Ovary (tissue), 9 donors: Measurements from ENCODE around the gene BRD2. TPM values are rescaled to one million over a fixed set of nuclear protein-coding genes. Genes with fewer than 3 reads are reported as not detected.

Experiments
- DNase-seq, 5 donors: peaks; one replicate each; pipeline ENCODE4 v3.0.0-alpha.2; 2019 to 2020
- H3K27ac ChIP-seq, 2 donors: fragments of 200-600 bp; one replicate each; pipeline versions ENCODE4 v1.5.1 to v1.8.0; 2019 to 2022
- H3K27me3 ChIP-seq: fragments of 200-600 bp; one replicate; pipeline ENCODE4 v1.8.0; 2022
- H3K36me3 ChIP-seq: fragments of 200-600 bp; sonication (generic); one replicate; pipeline ENCODE4 v1.5.1; 2019
- H3K4me1 ChIP-seq: one replicate; pipeline ENCODE4 v1.8.1; 2013; ENCODE audit warnings: mild to moderate bottlenecking, moderate library complexity; ENCODE audit not compliant: insufficient read depth
- H3K4me3 ChIP-seq: fragments of 200-600 bp; sonication (generic); one replicate; pipeline ENCODE4 v1.5.1; 2017
- H3K9me3 ChIP-seq, 2 donors: fragments of 200-600 bp in 1 of 2; sonication (generic) in 1 of 2; one replicate each; pipeline versions ENCODE4 v1.5.1 to v1.8.1; 2013 to 2019; ENCODE audit warnings: mild to moderate bottlenecking in 1 of 2, moderate library complexity in 1 of 2
- EP300 ChIP-seq: sonication (generic); formaldehyde crosslinking; IDR thresholded peaks from one replicate; pipeline ENCODE4 v1.6.1; 2017; ENCODE audit warnings: antibody characterized with exemption
- POLR2A ChIP-seq: fragments of 450-650 bp; IDR thresholded peaks from one replicate; pipeline ENCODE4 v1.6.1; 2017; ENCODE audit warnings: antibody characterized with exemption, mild to moderate bottlenecking, moderate library complexity
- WGBS, 3 donors: extraction: QIAGEN DNeasy Blood & Tissue Kit in 1 of 3; methylation state at CpG; one replicate each; pipeline versions ENCODE4 v1.1.5 to v1.1.7; 2013 to 2017; 5-methylcytosine and 5-hydroxymethylcytosine counted together
- intact Hi-C, 4 donors: fragments of 100-400 bp; cut with DNase I; formaldehyde crosslinking; loops; one replicate each; pipeline versions ENCODE4 v1.11.0 to v1.15.1; 2022 to 2023
- polyA plus RNA-seq, 2 donors: library from polyadenylated mRNA; stranded (reverse); fragments of 200-250 nt in 1 of 2; fragments of 350-450 nt in 1 of 2; fragmentation: Illumina TruSeq in 1 of 2; extraction: RNeasy Lipid Tissue Mini Kit (QIAGEN cat#74804) in 1 of 2; gene quantifications; one replicate each; pipeline ENCODE4 v1.2.3, GENCODE V29; 2013 to 2014
- total RNA-seq, 7 donors: library from RNA; depleted of rRNA in 2 of 7; stranded (reverse); fragments of >200 nt in 2 of 7; fragmentation: NEBNext Ultra II Directional in 3 of 7; extraction: Animal tissue kit (Norgen Biotek cat#: 25700) in 3 of 7; gene quantifications; one replicate each; pipeline versions ENCODE4 v1.1.0 to v1.2.4, GENCODE V29; 2016 to 2023
- TF ChIP-seq, protein P1 (sequence below), 3 donors: fragments of 450-650 bp in 2 of 3; fragments of 200-600 bp in 1 of 3; IDR thresholded peaks; one replicate each; pipeline versions ENCODE4 v1.5.1 to v1.8.0; 2016 to 2022; ENCODE audit warnings: antibody characterized with exemption in 3 of 3, mild to moderate bottlenecking in 1 of 3
- donor health status: DM: no; HTN: no; CAD: no; lungs with moderate emphysema.
- donor health status: DM: no; HTN: no; CAD: no.
- donor health status: Bipolar disorder and iron deficiency.
- donor health status: DM: yes; HTN: yes; CAD: no.
- donor health status: DM: no; HTN: no; CAD: no.
- donor health status: DM: yes; HTN: yes; CAD: no.

Gene BRD2
- total and polyA plus RNA-seq, 9 donors, result 106 to 301 (median 163) TPM

DNA sequence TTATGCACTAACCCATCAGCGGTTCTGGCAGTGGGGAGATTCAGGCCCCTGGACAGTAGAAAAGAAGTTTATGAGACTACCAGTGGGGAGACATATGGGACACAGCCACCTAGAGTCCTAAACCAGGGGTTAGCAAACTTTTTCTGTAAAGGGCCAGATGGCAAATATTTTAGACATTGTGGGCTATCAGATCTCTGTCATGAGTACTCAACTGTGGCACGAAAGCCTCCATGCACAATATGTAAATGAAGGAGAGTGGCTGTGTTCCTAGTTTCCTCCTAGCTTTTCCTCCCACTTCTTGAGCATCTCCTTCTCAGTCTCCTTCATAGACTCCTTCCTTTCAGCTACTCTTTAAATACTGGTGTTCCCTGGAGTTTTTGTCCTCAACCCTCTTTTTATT is 12.2 kb upstream of the BRD2 start:
- no peaks in the 10 kb centered on the region for H3K36me3 ChIP-seq
- DNase-seq, result no peak
- 85 to 90% (median 89%) methylated on average over 2 of the region's 2 CpGs for WGBS, 3 donors
- no peaks in the 10 kb centered on the region for H3K9me3 ChIP-seq
- intact Hi-C loops, result no loop called here
- H3K4me1 ChIP-seq, result peaks cover 2% of the 10 kb centered on the region
- H3K27ac ChIP-seq, result no peak overlapping the region
- no peaks in the 10 kb centered on the region for H3K27me3 ChIP-seq
- TF ChIP-seq EP300 (no peak), POLR2A (no peak)
- TF ChIP-seq, protein P1, sequence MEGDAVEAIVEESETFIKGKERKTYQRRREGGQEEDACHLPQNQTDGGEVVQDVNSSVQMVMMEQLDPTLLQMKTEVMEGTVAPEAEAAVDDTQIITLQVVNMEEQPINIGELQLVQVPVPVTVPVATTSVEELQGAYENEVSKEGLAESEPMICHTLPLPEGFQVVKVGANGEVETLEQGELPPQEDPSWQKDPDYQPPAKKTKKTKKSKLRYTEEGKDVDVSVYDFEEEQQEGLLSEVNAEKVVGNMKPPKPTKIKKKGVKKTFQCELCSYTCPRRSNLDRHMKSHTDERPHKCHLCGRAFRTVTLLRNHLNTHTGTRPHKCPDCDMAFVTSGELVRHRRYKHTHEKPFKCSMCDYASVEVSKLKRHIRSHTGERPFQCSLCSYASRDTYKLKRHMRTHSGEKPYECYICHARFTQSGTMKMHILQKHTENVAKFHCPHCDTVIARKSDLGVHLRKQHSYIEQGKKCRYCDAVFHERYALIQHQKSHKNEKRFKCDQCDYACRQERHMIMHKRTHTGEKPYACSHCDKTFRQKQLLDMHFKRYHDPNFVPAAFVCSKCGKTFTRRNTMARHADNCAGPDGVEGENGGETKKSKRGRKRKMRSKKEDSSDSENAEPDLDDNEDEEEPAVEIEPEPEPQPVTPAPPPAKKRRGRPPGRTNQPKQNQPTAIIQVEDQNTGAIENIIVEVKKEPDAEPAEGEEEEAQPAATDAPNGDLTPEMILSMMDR (IDR thresholded peaks at IDR 0.05), result no peak
- no peak overlapping the region for H3K4me3 ChIP-seq

DNA sequence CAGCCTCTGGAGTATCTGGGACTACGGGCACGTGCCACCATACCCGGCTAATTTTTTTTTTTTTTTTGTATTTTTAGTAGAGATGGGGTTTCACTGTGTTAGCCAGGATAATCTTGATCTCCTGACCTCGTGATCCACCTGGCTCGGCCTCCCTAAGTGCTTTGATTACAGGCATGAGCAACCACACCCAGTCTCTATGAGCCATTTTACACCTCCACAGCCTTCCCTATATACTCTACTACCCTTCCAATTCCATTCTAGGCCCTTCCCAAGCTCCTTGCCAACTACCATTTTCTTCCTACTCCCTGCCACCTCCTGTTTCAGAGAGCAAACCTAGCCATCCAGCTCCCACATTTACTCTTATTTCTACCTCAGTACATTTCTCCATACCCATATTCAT is 7.8 kb upstream of the BRD2 start:
- no peak for DNase-seq
- WGBS, 3 donors, result 94 to 95% (median 94%) methylated on average over 5 of the region's 5 CpGs
- Histone ChIP-seq H3K27ac (no peak overlapping the region), H3K36me3 (no peaks in the 10 kb centered on the region), H3K4me1 (no peaks in the 10 kb centered on the region), H3K27me3 (no peaks in the 10 kb centered on the region), H3K9me3 (no peaks in the 10 kb centered on the region), H3K4me3 (no peak overlapping the region)
- TF ChIP-seq, protein P1 (IDR thresholded peaks at IDR 0.05), result no peak
- TF ChIP-seq POLR2A, result no peak
- no peak for TF ChIP-seq EP300
- intact Hi-C loops, result no loop called here

DNA sequence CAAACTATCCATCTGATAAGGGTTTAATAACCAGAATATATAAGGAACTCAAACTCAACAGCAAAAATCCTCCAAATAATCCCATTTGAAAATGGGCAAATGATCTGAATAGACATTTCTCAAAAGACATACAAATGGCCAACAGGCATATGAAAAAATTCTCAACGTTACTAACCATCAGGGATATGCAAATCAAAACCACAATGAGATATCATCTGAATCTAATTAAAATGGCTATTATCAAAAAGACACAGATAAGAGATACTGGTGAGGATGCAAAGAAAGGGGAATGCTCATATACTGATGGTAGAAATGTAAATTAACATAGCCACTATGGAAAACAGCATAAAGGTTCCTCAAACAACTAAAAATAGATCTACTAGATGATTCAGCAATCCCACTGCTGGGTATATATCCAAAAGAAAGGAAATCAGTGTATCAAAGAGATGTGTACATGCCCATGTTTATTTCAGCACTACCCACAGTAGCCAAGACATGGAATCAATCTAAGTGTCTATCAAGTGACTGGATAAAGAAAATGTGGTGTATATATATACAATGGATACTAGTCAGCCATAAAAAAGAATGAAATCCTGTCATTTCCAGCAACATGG is 6.1 kb upstream of the BRD2 start:
- WGBS, 3 donors, result 78 to 91% (median 91%) methylated on average over 1 of the region's 1 CpG
- Histone ChIP-seq H3K4me1 (peaks cover 2% of the 10 kb centered on the region), H3K27ac (no peak overlapping the region), H3K4me3 (no peak overlapping the region), H3K36me3 (no peaks in the 10 kb centered on the region), H3K27me3 (no peaks in the 10 kb centered on the region), H3K9me3 (no peaks in the 10 kb centered on the region)
- DNase-seq, result no peak
- intact Hi-C loops, result no loop called here
- TF ChIP-seq EP300 (no peak), POLR2A (no peak)
- TF ChIP-seq, protein P1 (IDR thresholded peaks at IDR 0.05), result no peak

DNA sequence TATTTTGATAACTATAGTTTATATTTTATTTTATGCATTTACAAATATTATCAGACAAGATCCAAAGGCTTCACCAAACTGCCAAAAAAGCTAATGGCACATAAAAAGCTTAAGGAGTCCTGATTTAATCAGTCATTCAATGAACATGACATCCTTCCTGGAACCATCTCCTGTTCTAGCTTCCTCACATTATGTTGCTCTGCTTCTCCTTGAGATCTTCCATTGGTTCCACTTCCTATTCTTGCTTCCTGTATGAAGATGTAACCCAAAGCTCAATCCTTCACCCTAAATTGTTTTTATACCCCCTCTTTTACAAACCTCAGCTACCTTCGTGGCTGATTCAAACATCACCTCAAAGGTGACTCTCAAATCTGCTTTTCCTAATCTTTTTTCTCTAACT is 4.5 kb upstream of the BRD2 start:
- no peaks in the 10 kb centered on the region for H3K36me3 ChIP-seq
- H3K4me3 ChIP-seq, result no peak overlapping the region
- no peaks in the 10 kb centered on the region for H3K9me3 ChIP-seq
- intact Hi-C loops, result no loop called here
- no peak for DNase-seq
- WGBS, 3 donors, result 61 to 71% (median 71%) methylated on average over 1 of the region's 1 CpG
- no peaks in the 10 kb centered on the region for H3K27me3 ChIP-seq
- TF ChIP-seq EP300, result no peak
- H3K27ac ChIP-seq, result no peak overlapping the region
- peaks cover 4% of the 10 kb centered on the region for H3K4me1 ChIP-seq

DNA sequence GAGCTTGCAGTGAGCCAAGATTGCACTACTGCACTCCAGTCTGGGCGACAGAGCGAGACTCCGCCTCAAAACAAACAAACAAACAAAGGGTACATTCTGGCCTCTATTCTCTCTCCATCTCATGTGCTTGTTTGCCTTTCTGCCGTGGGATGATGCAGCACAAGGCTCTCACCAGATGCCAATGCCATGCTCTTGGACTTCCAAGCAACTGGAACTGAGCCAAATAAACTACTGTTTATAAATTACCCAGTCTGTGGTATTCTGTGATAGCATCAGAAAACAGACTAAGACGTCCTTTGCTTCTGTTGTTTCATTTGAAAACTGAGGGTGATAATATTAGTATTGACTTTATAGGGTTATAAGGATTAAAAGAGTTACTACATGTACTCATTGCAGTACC is 3.6 kb upstream of the BRD2 start:
- WGBS, 3 donors, result 85 to 94% (median 88%) methylated on average over 5 of the region's 5 CpGs
- intact Hi-C loops, result no loop called here
- H3K27me3 ChIP-seq, result no peaks in the 10 kb centered on the region
- H3K27ac ChIP-seq, result no peak overlapping the region
- H3K4me3 ChIP-seq, result no peak overlapping the region
- no peaks in the 10 kb centered on the region for H3K9me3 ChIP-seq
- no peak for TF ChIP-seq EP300
- TF ChIP-seq, protein P1 (IDR thresholded peaks at IDR 0.05), result no peak
- TF ChIP-seq POLR2A, result no peak
- no peak for DNase-seq
- no peaks in the 10 kb centered on the region for H3K36me3 ChIP-seq
- peaks cover 4% of the 10 kb centered on the region for H3K4me1 ChIP-seq
